NT2/D1 (cell line): Measurements from ENCODE around the gene KCTD16.

Source experiments
- YY1 ChIP-seq: IDR thresholded peaks from 2 replicates; pipeline ENCODE4 v1.6.1; 2011; ENCODE audit not compliant: insufficient read length, insufficient read depth
- ZNF274 ChIP-seq: IDR thresholded peaks from 2 replicates; pipeline ENCODE4 v1.6.1; 2011; ENCODE audit warnings: mild to moderate bottlenecking, low read depth, low read length

DNA sequence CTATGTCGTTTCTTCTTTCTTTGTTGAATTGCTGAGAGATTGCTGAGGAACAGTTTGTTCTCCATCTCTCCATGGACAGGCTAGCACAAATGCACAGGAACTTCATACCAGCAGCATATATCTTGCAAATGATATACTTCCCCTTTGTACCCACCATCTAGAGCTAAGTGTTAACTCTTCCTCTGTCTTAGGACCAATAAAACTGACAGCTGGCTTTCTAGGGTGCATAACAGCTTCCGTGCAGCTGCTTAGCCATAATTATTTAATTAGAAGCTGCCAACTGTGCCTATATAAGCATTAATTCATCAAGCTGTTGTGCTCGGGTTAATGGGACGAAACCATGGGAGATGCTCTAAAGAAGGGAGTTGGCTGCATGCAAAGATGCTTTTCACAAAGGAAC is 38.7 kb downstream of the KCTD16 start:
- TF ChIP-seq YY1 (no peak), ZNF274 (no peak)
